Activated T-cell treated with anti-CD3 and anti-CD28 coated beads for 48 hours (primary cell): ENCODE measurements around the gene ADAMTSL1.
"Not testable (repeated sequence)": the region's sequence is repeated elsewhere in the genome, so short reads cannot be mapped to it uniquely, and the experiment has no call there.

ENCODE experiments used
- DNase-seq: peaks from one replicate; pipeline ENCODE4 v3.0.0-alpha.2; 2020; ENCODE audit warnings: low read depth

ADAMTSL1 gene

GRCh38 chr9:18906656-18907395 is 432.9 kb downstream of the ADAMTSL1 start:
- DNase-seq: no peak

DNA sequence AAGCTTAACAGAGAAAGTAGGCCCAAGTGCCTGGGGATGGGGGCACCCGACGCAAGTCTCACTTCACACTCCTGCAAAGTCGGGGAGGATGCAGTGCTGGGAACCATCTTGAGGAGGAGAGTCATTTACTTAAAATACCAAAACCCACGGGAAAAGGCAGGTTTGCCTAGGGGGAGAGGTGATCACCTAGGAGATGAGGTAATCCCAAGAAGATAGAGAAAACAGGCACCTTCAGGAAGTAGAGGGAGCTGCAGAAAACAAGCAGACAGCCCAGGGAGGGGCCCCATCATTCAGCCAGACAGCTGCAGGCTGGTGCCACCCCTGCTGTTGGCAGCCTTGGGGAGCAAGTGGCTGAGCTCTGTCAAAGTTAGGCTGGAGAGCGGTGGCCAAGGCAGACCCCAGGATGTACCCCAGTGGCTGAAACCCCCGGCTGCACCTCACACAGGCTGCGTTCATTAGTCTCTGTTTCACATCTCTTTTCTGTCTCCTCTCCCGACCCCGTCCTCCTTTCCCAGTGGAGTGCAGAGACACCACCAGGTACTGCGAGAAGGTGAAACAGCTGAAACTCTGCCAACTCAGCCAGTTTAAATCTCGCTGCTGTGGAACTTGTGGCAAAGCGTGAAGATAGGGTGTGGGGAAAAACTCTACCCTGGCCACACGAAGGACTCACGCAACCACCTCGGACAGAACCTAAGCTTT is 434.1 kb downstream of the ADAMTSL1 start:
- no peak for DNase-seq

DNA sequence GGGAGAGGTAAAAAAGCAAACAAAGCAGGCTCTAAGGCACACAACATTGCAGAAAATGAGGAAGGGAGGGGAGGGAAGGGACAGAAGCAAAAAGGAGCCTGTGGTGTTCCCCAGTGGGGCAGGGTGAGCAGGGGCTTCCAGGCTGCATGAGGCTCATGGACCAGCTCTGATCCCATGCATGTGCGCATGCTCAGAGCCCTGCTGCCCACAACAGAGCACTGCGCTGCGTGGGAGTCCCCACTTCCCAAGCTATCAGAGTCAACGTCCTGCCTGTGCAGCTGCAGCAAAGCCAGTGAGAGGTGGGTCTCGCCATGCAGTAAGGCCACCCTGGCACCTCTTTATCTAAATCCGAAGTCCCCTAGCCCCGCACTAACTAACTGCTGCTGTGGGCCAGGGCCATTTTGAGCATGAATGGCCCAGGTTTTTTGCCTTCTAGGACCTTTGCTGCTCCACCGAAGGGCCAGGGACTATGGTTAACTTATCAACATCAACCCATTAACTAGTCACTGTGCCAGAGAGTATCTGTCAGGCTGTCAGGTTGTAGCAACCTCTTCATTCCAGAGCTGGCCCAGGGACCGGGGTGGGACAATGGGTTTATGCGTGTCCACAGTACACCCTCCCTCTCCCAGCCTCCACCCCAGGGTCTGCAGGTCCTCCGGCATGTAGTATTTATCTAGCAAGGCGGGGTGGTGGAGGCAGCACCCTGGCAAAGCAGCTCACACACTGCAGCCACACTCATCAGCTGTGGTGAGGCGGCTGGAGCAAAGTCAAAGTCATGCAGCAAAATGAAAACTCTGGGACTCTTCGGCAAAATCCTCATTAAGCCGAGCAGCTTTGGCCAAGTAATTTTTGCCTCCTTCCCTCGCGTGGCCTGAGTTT is 435.4 kb downstream of the ADAMTSL1 start:
- no peak for DNase-seq

DNA sequence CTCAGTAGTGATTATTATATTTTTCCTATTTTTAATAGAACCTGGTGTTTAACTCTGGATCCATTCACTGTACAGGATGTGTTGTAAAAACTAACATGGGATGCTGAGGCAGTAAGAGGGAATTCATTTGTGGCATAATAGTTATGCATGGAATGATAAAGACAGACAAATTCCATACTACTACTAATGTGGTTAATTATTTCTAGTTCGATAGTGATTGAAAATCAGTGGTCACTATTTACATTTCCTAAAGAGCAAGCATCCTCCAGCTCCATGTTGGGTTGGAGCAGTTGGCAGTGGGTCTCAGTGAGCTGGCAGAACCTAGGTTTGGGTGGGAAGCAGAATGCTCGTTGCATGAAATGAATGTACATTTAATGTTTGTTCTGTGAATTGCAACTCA is 436.5 kb downstream of the ADAMTSL1 start:
- no peak for DNase-seq

DNA sequence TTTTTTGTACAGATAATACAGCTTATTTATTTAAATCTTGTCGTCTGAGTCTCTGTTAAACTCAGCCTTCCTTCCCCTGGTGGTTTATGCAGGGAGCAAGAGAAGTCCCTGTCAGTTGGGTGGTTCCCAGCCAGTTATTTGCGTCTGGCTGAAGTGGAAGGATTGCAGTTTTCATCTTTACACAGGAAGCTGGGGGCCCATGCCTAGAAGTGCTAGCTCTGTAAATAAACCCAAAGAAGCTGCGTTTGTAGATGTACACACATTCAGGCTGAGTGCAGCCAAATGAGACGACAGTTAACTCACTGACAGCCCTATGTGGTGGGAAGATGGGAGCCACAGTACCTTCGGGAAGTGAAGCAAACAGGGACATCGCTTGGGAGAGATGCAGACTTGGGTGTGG is 437.0 kb downstream of the ADAMTSL1 start:
- no peak for DNase-seq

- DNase-seq: no peak
Observed at GRCh38 chr9:18911714-18912342, 437.9 kb downstream of the ADAMTSL1 start.

- no peak for DNase-seq
Observed at GRCh38 chr9:18920141-18921084, 446.5 kb downstream of the ADAMTSL1 start.

DNA sequence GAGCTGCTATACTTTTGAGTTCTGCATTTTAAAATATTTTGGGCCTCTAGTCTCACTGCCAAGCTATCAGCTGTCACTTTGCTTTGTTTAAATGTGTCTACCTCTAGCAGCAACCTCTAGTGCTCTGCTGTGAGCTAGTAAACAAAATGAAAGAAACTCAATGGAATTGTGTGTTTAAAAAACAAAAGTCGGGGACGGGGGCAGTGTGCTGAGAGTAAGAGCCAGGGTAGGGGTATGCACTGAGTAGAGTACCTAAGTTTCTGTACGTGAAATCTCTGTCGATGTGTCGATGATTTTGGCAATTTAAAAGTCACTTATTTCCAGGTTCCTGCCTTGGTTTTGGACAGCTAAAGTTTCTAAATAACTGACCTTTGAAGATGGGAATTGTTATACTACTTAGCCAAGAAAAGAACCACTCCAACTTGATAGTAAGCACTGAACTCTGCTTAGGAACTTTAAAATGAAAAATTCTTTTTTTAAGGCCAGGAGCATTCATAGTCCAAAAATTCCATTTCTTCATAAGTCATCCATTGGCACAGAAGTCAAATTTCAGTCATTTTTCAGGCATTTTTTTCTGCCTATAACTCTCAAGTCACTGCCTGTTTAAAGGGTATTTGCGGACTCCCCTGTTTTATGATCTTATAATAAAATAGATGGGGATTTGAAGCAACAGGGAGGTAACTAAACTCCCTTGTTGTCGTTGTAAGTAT is 447.6 kb downstream of the ADAMTSL1 start:
- no peak for DNase-seq

- no peak for DNase-seq
Observed at GRCh38 chr9:18922161-18922885, 448.4 kb downstream of the ADAMTSL1 start.

- no peak for DNase-seq
Observed at GRCh38 chr9:18923167-18923566, 449.2 kb downstream of the ADAMTSL1 start.

DNA sequence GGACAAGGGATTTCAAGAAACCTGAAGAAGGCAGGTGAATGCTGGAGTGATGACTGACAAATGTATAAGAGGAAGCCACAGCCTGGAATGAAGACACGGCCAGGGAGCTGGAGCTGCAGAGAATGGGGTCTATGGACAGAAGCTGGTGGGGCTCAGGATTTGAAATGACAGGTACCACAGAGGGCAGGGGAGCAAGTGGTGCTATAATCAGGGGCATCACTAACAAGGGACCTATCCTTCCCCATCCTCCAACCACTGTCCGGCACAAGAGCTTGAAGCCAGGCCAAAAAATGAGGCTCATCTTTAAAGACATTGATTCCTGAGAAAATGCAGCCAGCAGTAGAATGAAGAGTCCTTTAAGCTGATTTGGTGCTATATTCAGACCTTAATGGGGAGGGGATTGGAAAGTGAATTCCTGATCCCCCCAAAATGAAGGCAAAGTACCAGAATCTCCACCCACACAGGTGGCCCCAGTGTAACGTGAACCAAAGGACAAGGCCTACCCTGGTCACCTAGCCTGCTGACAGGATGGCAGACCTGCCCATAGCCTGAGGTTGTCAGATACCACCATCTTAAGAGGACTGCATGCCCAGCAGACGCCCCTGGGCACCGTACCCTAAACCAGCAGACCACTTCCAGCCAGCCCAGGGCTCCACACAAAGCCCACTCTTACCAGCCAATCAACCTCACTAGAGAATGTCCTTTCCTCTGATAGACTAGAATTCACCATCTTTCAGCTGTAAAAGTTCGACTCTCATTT is 449.9 kb downstream of the ADAMTSL1 start:
- no peak for DNase-seq

DNA sequence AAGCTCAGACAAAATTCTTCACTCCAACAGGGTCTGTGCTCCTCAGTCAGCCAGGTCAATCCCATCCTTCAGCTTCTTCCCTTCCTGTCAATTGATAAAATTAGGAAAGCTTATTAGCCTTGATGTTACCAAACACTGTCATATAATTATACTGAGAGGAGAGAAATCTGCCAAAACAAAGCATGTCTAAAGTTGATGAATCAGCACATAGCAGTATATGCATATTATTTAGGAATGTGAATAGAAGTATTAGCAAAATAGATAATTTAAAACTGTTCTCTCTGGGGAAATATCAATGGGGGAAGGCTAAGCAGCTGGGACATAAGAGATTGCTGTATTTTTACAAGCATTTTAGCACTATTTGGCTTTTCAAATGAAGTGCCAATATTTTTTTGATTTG is 451.9 kb downstream of the ADAMTSL1 start:
- DNase-seq: no peak

- no peak for DNase-seq
Observed at GRCh38 chr9:18926513-18926912, 452.6 kb downstream of the ADAMTSL1 start.

GRCh38 chr9:18928711-18929110 is 454.8 kb downstream of the ADAMTSL1 start:
- DNase-seq: no peak

GRCh38 chr9:18930611-18931010 is 456.7 kb downstream of the ADAMTSL1 start:
- DNase-seq: not testable (repeated sequence)

DNA sequence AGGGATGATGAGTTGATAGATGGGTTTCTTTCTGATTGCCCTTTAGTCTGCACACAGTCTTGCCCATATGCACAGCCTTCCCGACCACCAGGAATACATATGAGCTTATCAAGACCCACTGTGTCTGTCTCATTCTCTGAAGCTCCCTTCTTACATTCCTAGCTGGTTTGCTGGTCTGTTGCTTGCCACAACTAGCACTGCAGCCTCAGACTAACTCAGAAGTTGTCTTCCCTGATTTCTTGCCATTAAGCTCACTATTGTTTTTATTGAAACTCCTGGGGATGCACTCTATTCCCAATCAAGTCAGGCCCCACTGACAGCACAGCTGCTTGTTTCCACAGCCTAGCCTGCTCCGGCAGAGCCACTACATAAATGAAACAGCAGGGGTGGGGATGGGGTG is 461.6 kb downstream of the ADAMTSL1 start:
- DNase-seq: no peak

DNA sequence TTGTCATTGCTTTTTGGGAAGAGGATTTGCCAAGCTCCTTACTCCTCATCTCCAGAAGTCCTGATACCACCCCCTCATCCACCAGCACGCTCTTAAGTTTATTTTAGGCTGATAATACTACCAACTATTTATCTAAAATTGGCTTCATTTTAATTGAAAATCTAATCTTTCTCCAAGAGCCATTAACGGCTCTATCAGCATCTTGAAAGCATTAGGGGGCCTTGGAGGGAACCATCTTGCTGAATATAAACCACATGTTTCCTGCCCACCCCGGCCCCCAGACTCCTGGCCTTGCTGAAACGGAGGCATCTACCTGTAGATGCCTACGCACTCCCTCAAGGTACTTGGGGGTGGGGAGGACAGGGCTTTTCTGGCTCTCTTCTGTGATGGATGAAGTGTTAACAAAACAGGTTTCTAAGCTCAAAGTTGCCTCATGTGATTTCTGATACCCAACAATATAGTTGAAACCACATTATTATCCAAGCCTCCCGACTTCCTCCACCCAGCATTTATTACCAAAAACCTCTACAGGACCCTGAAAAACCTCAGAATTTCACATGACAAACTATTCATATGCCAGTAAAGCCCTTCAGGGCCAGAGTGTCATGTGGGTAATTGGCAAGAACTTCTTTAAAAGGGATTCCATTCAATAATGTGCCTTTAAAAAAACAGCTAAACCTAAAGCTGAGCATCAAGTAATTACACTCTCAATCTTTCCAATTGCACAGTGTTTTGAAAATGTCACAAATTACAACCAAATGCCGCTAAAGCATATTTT is 462.3 kb downstream of the ADAMTSL1 start:
- no peak for DNase-seq

DNA sequence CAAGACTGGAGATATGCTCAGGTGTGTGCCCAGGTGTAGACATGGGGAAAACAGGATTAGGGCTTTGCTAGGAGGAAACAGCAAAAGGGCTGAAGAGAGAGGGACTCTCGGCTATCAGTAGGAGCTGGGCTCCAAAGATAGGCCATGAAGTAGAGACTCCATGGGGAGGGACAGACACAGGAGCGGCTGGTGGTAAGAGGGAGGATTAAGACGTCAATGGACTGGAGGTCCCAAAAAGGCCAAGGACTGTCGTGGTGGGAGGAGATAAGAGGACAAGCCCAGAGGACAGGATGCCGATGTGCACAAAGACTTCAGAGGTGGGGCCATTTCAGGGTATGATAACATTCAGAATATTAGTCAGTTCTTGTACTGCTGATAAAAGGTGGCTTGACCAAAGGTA is 466.0 kb downstream of the ADAMTSL1 start:
- DNase-seq: no peak
